Nephron progenitor cell (in vitro differentiated cells): ENCODE results near the gene SSR1.

Source experiments
- DNase-seq: peaks from one replicate; pipeline ENCODE4 v3.0.0; 2021
- H3K27ac Mint-ChIP-seq: 2 replicates; pipeline ENCODE4 v1.8.0; 2021; ENCODE audit warnings: mild to moderate bottlenecking, moderate library complexity, mixed read lengths
- H3K27me3 Mint-ChIP-seq: 2 replicates; pipeline ENCODE4 v1.8.0; 2021; ENCODE audit warnings: mild to moderate bottlenecking, low read depth, mixed read lengths; ENCODE audit not compliant: poor library complexity
- H3K36me3 Mint-ChIP-seq: 2 replicates; pipeline ENCODE4 v1.8.0; 2021; ENCODE audit warnings: low read depth, mixed read lengths
- H3K4me1 Mint-ChIP-seq: 2 replicates; pipeline ENCODE4 v1.8.0; 2021; ENCODE audit warnings: mixed read lengths
- H3K4me3 Mint-ChIP-seq: 2 replicates; pipeline ENCODE4 v1.8.0; 2021; ENCODE audit warnings: mild to moderate bottlenecking, moderate library complexity, mixed read lengths
- H3K9me3 Mint-ChIP-seq: 2 replicates; pipeline ENCODE4 v1.8.0; 2021; ENCODE audit warnings: mild to moderate bottlenecking, moderate library complexity, mixed read lengths
- CTCF ChIP-seq: fragments of 200-600 bp; sonication (generic); IDR thresholded peaks from 2 replicates; pipeline ENCODE4 v1.5.0; 2021; ENCODE audit warnings: antibody characterized with exemption

The SSR1 gene

GRCh38 chr6:7251646-7252260, 61.2 kb downstream of the SSR1 start:
- no peak for TF ChIP-seq CTCF
- H3K36me3 Mint-ChIP-seq = peaks cover 19% of the 10 kb centered on the region
- no peak for DNase-seq
- H3K27me3 Mint-ChIP-seq = no peaks in the 10 kb centered on the region
- H3K27ac Mint-ChIP-seq = no peak overlapping the region
- H3K9me3 Mint-ChIP-seq = peaks cover 18% of the 10 kb centered on the region
- H3K4me1 Mint-ChIP-seq = peaks cover 17% of the 10 kb centered on the region
- H3K4me3 Mint-ChIP-seq = no peak overlapping the region

- no peak overlapping the region for H3K27ac Mint-ChIP-seq
These were observed 62.2 kb downstream of the SSR1 start for GRCh38 chr6:7250812-7251211.

DNA sequence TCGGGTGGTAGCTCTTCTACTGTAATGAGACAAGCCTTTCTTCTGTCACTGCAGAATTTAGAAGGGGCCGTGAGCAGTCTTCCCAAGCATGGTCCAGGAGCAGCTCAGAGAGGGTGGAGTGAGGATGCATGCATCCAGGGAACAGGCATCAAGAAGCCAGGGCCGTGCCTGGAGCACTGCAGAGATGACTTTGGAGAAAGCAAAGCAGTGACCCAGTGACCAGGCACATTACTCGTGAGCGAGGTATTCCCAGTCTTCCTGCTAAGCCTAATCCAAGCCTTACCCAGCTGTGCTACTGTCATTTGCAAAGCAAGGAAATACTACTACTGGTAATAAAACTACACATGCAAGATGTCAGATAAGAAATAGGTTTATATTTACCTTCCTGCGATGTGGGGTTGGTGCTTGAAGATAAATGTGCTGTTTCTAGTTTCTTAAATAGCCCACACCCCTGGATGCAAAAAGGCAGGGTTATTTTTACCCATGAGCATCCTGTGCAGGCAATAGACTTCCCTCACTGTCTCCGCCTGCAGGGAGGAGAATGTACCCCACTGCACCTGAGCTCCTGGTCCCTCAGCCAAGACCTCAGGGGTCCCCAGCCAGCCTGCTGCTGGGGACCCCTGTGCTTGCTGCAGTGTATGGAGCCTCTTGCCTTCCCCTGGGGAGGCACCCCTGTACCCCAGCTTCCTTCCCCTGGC, 62.9 kb downstream of the SSR1 start:
- peaks cover 11% of the 10 kb centered on the region for H3K4me1 Mint-ChIP-seq
- H3K27me3 Mint-ChIP-seq = no peaks in the 10 kb centered on the region
- TF ChIP-seq CTCF = no peak
- H3K4me3 Mint-ChIP-seq = no peak overlapping the region
- peak overlapping the region; percentile 68 for H3K27ac Mint-ChIP-seq
- H3K9me3 Mint-ChIP-seq = peaks cover 2% of the 10 kb centered on the region
- no peak for DNase-seq
- peaks cover 16% of the 10 kb centered on the region for H3K36me3 Mint-ChIP-seq

More at GRCh38 chr6:7250812-7251211, 62.2 kb downstream of the SSR1 start:
- peaks cover 16% of the 10 kb centered on the region for H3K36me3 Mint-ChIP-seq
- no peak overlapping the region for H3K4me3 Mint-ChIP-seq
- no peak for DNase-seq
- no peaks in the 10 kb centered on the region for H3K27me3 Mint-ChIP-seq
- peaks cover 17% of the 10 kb centered on the region for H3K4me1 Mint-ChIP-seq
- H3K9me3 Mint-ChIP-seq = peaks cover 9% of the 10 kb centered on the region
- no peak for TF ChIP-seq CTCF

DNA sequence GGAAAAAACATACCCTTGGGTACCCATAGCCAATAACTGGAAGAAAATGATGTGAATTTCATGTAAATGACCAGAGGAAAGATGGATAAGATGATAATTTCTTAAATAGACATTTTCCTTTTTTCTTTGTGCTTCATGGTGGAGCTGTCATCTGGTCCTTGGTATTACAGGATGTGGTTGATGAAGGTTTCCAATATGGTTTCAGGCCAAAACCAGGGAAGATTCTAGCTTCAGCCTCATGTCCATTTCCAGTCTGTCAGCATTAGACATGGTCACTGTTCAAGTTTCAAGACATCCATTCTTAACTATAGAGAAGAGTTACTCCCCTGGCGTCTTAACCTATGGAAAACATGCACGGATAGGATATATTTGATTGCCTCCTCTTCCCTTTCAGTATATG, 63.6 kb downstream of the SSR1 start:
- no peaks in the 10 kb centered on the region for H3K9me3 Mint-ChIP-seq
- H3K4me3 Mint-ChIP-seq = no peak overlapping the region
- no peaks in the 10 kb centered on the region for H3K27me3 Mint-ChIP-seq
- peaks cover 11% of the 10 kb centered on the region for H3K4me1 Mint-ChIP-seq
- no peak for TF ChIP-seq CTCF
- no peak overlapping the region for H3K27ac Mint-ChIP-seq
- peaks cover 16% of the 10 kb centered on the region for H3K36me3 Mint-ChIP-seq
- DNase-seq = no peak

DNA sequence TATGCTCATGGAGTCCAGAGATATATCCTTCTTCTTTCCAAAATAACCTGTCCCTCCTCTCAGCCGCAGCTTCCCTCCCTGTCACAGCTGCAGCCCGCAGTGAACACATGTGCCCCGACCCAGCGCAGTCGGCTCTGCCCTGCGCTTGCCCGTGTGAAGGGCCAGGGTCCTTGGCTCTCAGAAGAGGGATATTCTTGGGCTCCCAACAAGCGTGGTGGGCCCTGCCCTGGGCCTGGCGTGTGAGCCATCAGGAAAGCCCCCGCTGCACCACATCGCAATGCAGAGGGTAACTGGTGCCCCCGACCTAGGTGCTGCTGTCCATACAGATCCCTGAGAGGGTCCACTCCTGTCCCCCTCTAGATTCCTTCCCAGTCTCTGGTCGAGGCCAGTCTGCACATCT, 65.2 kb downstream of the SSR1 start:
- no peak overlapping the region for H3K4me3 Mint-ChIP-seq
- H3K4me1 Mint-ChIP-seq = peaks cover 21% of the 10 kb centered on the region
- no peak for DNase-seq
- H3K9me3 Mint-ChIP-seq = no peaks in the 10 kb centered on the region
- H3K27me3 Mint-ChIP-seq = peaks cover 3% of the 10 kb centered on the region
- H3K36me3 Mint-ChIP-seq = peaks cover 16% of the 10 kb centered on the region
- TF ChIP-seq CTCF = no peak
- H3K27ac Mint-ChIP-seq = peak overlapping the region; percentile 29

- Mint-ChIP-seq H3K36me3 (peaks cover 16% of the 10 kb centered on the region), H3K27ac (peak overlapping the region; percentile 64), H3K27me3 (peaks cover 4% of the 10 kb centered on the region), H3K9me3 (no peaks in the 10 kb centered on the region), H3K4me1 (peaks cover 28% of the 10 kb centered on the region), H3K4me3 (no peak overlapping the region)
- TF ChIP-seq CTCF = no peak
- DNase-seq = no peak
These were observed 65.9 kb downstream of the SSR1 start for GRCh38 chr6:7247179-7247456.
